HG03025 (cell line): ENCODE data around the gene WDR26.
A peak's percentile ranks its signal among the peaks of the same experiment; 100 is the strongest.

Source experiments
- ATAC-seq: cut with Tn5 transposase; IDR thresholded peaks from one replicate; pipeline ENCODE4 v1.9.1; 2021; ENCODE audit warnings: mild to moderate bottlenecking, moderate library complexity; ENCODE audit not compliant: unreplicated experiment, low FRiP score

The WDR26 gene

DNA sequence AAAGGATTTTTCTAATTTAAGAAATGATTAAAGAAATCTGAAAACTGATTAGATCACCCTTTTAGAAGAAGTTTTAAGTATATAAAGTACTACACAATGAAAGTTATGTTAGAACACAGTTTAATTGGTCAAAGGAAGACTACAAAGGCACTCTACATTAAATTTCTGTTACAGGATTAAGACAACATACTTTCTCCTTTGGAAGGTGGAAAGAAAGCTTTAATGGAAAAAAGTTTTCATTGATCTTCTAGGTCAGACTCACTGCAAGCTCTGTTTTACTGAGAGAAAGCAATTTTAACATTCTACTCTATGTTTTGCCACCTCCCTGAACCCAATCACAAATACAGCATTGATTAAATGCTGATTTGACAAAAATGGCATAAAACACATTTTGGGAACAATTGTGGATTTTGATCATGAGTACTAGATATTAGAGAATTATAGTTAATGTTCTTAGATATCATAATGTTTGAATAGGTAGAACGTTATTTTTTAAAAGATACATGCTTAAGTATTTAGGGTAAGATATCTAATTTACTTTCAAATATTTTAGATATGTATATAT lies 32.0 kb downstream of the WDR26 start:
- no peak for ATAC-seq

DNA sequence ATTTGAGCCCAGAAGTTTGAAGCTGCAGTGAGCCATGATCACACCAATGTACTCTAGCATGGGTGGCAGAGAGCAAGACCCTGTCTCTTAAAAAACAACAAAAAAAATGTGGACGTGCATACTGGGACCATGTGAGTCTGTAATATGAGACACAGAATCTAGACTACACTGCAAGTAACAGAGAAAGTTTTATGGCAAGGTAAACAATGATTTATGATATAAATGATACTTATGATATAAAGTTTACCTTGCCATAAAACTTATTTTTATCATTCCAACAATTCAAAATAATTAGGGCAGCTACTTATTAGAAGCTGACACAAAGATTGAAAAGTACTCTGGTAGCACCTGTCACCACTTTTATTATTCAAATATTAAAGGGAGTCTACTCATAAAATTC lies 34.7 kb downstream of the WDR26 start:
- no peak for ATAC-seq

DNA sequence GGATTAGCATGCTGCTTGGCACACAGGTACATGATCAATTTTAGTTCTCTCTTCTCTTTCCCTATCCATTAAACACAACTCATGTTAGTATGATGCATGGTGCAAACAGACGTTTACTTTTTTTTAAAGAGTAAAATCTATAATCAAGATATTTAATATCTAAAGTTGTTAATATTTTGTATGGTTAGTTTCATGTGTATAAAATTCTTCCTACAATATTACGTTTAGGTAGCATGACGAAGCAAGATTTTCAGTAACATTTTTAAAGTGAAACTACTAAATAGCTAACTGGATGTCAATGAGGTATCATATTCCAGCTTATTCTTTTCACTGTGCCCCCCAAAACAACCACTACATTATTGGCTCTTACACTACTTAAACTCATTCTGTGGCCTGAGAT lies 41.3 kb downstream of the WDR26 start:
- no peak for ATAC-seq

DNA sequence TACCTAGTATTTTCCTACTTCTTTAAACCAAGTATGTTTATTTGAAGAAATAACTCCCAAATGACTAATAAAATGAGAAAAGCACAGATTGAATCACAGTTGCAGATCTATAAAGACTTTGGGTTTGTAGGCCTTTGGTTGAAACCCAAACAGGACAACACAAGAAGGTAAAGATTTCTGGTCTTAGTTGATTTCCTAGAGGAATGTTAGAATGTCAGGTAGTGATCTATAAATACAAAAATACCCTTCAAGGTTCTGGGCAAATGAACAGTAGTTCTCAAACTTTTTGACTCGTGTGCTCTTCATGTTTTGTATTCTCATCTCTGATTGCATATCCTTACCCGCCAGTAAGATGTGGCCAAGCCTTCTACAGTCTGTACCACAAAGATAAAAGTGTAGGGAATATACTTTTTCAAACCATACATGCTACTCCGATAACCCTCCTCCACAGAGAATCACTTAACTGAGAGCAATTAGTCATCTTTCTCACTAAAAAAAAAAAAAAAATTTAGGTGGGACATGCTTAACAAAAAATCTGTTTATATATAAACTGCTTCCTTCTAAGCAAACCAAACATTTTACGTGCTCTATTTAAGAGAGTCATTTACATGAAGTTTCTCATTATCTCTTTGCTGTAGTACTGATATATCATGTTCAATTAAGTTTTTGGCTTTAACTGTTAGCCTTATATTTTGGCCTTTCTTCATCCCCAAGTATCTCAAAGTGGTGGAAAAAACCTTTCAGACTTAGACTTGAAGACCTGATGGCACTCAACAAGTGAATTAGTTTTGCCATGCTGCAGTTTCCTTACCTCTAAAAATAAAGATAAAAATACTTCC lies 42.0 kb downstream of the WDR26 start:
- ATAC-seq, result no peak

DNA sequence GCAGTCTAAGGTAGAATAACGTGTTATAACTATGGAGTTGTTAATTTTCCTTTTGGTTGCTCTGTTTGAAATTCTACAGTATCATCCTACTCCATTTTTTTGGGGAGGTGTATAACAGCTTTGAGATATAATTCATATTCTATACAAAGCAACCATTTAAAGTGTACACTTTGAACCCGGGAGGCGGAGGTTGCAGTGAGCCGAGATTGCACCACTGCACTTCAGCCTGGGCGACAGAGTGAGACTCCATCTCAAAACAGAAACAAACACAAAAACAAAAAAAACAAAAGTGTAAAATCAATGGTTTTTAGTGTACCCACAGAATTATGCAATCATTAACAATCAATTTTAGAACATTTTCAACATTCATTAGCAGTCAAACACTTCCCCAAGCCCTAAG lies 44.1 kb downstream of the WDR26 start:
- ATAC-seq, result no peak

DNA sequence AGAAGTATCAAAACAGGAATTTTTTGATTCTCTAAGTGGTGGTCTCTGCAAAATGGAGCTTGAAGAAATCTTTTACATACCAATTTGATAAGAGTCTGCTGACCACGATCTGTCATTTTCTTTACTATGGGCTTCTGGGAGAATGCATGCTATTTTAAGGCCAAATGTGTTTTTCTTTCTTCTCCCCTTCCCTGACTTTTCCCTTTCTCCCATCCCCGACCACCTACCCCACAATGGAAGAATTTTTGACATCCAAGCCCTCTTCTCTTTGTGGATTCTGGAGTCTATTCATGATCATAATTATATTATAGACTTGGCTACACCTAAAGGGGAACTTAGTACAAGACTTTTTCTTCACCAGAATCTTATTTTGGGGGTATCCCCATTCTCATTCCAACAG lies 46.7 kb downstream of the WDR26 start:
- no peak for ATAC-seq

DNA sequence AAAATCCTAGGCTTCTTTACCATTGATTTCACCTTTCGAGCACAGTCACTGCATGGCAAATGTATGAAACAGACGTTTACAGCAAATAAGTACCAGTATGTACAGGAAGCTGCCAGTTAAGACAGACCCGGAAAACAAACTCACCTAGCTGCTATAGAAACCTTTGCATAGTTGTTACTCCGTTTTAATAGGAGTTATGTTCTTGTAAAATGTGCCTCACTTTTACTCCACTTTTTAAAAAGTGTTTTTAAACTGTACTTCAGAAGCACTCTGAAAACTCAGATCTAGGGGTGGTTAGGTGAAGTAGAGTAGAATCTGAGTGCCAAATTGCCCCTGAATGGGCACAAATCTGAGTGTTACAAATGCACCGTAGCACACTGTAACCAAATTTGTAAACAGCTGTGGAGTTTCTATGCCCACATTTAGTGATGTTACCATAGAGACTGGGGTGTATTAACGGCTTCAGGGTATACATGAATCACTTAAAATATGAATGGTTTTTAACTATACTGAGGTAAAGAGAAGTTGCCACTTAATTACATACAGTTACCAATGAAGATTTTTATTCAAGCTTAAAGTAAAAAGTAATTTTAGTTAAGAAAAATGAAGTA lies 47.2 kb downstream of the WDR26 start:
- ATAC-seq, result no peak

DNA sequence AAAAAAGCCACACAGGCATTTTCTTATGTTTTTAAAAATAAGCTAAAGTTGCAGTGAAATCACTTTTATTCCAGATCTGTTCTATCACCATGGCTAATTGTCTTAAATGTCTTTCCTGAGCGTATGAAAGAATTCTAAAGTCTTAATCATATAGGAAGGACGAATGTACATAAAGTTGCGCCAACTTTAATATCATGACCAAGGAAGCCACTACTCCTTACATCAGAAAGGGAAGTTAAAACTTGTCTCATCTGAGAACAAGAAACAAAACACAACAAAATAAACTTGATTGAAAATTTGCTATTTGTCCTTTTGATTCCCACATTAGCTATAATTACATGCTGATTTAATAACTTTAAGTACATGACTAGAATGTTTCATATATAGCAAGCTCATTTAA lies 51.4 kb downstream of the WDR26 start:
- ATAC-seq, result no peak

DNA sequence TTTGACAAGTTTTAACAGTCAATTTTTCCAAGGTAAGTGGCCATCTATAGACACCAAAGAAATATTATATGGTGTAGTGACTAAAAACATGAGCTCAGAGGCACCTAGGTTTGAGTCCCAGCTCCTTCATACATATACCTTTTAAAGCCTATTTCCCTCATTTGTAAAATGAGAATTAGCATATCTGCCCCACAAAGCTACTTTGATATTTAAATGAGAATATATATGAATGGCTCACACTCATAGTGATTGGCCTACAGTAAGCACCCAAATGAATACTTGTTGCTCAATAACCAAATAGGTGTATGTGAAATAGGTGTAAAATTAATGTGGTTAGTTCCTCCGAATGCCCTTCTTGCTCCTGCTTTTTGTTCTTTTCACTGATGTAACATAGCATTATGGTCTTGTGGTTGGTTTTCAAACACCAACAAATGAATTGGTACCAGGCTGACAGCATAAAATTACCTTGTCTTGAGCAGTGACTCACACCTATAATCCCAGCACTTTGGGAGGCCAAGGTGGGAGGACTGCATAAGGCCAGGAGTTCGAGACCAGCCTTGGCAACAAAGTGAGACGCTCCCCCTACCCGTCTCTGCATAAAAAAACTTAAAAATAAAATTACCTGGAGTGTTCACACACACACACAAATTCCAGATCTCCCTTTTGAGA lies 52.6 kb downstream of the WDR26 start:
- ATAC-seq, result no peak

DNA sequence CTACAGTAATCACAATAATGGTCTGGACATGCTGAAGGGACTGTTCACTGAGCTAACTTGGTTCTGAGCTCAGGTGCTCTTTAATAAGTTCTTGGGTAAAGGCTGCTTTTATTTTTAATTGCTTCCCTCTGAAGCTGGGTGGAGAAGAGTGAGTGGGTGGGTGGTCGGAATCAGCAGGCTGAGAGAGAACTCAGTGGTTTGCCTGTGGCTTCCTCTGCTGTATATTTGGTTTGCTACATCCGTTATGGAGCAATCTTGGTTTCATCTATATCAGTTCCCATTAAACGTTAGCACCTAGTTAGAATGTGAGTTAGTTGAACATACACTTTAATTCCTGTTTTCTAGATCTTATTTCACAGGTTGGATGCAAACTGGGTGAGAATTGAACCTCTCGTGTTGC lies 54.6 kb downstream of the WDR26 start:
- peak; percentile 51 for ATAC-seq

DNA sequence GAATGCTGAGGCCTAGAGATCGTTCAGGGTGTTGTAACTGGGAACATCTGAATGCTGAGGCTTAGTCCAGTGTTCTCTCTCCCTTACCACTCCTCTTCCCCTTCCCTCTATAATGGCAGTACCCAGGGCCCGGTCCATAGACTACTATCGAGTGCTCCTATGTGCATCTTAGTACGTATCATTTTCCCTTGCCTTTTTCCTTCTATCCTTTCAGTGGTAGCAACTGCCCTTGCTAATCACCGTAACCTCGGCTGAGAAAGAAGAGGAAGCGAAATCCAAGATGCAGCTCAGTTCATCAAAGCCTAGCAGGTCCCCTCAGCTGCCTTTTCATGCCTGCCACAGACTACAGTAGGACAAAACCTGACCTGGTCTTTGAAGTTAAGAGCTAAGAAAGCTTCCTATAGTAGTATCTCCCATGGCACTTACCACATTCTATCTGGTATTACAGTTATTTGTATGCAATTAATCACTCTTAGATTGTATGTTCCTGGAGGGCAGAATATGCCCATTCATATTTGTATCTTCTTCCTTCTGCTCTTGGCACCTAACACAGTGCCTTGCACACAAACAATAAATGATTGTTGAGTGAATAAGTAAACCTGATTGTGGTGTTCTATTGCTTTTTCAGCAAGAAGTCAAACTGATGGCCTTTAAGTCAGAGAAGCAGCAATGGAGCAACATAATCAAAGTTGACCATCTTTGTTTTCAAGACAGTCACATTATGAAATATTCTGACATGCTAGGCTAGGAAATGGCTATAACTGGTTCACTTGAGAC lies 55.6 kb downstream of the WDR26 start:
- ATAC-seq, result no peak

DNA sequence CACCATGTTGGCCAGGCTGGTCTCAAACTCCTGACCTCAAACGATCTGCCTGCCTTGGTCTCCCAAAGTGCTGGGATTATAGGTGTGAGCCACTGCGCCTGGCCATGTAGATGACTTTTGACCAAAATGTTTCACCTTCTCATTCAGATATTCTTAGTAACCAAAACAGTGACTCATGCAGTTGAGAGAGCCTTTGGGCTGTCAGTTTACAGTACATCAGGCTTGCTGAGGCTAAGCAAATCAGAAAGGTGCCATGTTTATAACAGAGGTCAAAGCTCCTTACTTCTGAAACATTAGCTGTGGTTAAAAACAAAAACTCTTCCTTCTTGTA lies 57.0 kb downstream of the WDR26 start:
- no peak for ATAC-seq

DNA sequence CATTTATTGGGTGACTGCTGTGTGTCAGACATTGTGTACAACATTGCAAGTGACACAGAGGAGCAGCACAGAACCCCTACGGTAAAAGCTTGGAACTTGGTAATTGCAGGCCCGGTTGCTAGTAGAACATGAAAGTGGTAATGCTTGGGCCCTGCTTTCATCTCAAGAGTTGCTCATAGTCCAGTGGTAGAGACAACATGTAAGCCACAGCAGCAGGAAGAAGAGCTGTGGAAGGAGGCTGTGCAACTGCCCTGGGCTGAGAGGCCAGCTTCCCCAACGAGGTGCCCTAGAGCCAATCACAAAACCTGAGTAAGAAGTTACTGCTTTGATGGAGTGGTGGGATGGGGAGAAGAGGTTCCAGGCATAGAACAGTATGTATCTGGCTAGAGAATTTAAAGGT lies 59.5 kb downstream of the WDR26 start:
- ATAC-seq, result no peak

DNA sequence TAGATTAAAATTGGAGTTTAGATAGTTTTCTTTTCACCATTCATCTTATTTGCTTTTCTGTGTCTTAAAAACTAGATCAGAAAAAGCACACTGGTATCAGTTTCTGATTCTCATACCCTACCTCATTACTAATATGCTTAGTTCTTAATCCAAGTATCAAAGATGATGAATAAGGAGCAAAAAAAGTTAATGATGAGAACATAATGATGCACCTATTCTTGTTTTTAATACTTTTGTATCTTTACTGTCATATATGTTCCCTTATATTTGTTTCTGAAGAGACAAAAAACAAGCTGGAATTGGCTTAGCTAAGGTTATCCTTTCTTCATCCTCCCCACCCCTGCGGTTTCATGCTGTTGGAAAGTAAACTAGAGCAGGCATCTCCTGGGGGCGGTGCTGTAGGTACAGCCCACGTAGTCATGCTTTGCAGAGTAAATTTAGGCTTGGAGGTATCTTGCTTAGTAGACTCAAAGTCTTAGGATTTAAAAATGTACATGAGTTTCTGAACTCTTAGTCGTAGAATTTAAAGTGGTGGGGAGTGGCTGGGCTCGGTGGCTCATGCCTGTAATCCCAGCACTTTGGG lies 61.5 kb downstream of the WDR26 start:
- no peak for ATAC-seq

DNA sequence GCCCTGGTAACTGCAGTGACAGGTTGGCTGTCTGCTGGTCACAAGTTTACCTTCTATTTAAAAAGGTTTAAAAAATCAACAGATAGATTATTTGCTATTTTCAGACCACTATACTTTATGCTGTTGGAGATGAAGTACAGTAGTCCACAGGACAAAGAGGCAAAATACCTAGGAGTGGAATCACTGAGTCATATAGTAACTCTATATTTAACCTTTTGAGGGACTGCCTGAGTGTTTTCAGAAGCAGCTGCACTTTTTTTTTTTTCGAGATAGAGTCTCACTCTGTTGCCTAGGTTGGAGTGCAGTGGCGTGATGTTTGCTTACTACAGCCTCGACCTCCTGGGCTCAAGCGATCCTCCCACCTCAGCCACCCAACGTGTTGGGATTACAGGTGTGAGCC lies 66.2 kb downstream of the WDR26 start:
- no peak for ATAC-seq

DNA sequence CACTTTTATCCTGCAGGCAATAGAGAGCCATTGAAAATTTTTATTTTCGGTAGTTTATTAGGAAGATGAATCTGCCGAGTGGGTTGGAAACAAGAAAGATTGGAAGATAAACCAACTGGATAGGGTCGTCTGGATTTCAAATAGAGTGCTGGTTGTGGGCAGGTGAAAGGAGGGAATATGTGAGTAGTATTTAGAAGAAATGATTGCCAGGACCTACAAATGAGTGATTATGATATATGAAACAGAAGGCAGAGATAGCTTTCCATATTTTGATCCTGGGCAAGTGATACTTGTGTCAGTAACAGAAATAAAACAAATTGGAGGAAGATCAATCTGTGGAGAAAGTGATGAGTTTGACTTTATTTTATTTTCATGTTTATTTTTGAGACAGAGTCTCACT lies 75.4 kb downstream of the WDR26 start:
- no peak for ATAC-seq

DNA sequence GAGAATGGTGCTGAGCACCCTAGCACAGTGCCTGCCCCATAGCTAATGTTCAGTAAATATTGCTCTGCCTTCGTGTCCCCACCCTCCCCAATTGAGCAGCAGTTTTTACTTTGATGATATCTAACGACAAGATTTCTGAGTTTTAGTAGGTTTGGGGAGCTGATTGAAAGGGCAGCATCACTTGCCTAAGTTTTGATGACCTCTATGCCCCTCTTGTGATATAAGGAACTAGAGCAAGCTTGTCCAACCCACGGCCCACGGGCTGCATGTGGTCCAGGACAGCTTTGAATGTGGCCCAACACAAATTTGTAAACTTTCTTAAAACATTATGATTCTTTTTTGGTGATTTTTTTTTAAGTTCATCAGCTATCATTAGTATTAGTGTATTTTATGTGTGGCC lies 76.4 kb downstream of the WDR26 start:
- ATAC-seq, result no peak

DNA sequence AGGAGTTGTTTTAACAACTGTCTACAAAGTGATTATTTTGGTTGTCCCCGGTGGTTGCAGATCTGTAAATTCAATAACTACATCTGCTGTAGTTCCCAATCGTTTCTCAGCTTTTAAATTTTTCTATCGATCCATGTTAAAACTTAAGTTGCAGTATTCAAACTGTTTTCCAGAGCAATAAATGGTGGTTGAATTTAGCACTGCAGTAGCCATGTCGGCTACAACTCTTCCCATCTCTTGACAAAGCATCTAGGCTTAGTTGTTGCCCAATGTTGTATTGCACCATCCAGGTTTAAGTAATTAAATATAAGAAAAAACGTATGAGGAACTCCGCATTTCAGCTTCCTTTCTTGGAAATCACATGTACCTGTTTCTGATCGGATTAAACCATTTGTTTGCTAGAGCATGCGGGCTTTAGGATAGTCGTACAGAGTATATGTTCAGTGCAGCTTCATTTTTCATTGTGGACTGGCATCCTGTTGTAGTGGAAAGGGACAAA lies 76.9 kb downstream of the WDR26 start:
- no peak for ATAC-seq

DNA sequence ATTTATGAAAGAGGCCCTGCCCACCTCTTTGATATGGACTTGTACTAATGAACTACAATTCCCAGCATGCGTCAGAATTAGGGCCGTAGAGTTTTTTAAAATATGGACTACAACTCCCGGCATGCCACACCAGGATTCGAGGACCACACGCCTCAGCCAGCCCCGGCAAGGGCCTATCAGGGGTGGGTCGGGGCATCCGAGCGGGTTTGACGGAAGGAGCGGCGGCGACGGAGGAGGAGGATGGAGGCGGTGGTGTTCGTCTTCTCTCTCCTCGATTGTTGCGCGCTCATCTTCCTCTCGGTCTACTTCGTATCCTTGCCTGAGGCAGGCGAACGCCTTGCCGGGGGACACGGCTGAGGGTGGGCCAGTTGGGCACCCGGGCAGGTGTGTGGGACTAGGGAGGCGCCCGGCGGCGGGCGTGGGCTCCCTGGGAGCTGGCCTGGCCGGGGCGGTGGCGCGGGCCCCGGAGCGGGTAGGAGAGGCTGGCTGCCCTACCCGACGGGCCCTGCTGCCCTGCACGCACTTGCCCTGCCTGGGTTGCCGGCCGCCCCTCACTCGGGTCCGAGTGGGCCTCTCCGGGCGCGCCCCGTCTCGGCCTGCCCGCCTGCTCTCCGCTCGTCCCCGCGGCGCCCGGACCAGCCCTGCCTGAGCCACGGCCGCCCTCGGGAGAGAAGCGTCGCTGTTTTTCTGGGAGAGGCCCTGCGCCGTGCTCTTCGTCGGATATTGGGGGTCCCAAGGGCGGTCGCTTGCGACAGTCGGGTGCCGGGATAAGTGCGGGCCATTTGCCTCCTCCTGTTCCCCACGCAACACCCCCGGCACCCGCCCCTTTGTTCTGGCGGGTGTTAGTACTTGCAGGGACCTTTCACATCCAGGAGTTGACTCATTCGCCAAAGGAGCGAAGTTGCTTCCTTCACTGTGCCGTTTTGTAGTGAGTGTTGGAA lies 77.6 kb downstream of the WDR26 start, which contains the start of gene CNIH4:
Gene CNIH4, plus strand, starts transcription at position 195 of the 941 bp plus-strand sequence. Its CDS starts 46 bp downstream, at position 241.
- ATAC-seq, result peak; percentile 96
